Measurements from ENCODE around the gene SLC48A1.

Gene SLC48A1

GRCh38 chr12:47735649-47736048, 37.4 kb upstream of the SLC48A1 start:
- no peaks in the 10 kb centered on the region for H3K27me3 ChIP-seq (ENCODE audit: control insufficient read depth in 2 of 2, insufficient read depth in 2 of 2, low read length in 2 of 2)
- no peak overlapping the region for H3K9ac ChIP-seq (ENCODE audit: low read depth in 1 of 2, low read length in 2 of 2)
- H3K4me1 ChIP-seq (ENCODE audit: control insufficient read depth in 2 of 2, insufficient read depth in 2 of 2, low read length in 2 of 2): peaks cover 22 to 24% of the 10 kb centered on the region in 2 donors
- no peaks in the 10 kb centered on the region for H3K9me3 ChIP-seq (ENCODE audit: control insufficient read depth in 2 of 2, low read length in 2 of 2)
- H3K27ac ChIP-seq (ENCODE audit: low read depth in 2 of 2, low read length in 2 of 2): peak overlapping the region; percentile 61 to 72
- no peaks in the 10 kb centered on the region for H3K36me3 ChIP-seq (ENCODE audit: control insufficient read depth in 2 of 2, insufficient read depth in 2 of 2, low read length in 2 of 2)
- H3K4me3 ChIP-seq (ENCODE audit: low read length in 2 of 2): no peak overlapping the region

GRCh38 chr12:47736216-47736615, 36.8 kb upstream of the SLC48A1 start:
- Histone ChIP-seq H3K9ac (ENCODE audit: low read depth in 1 of 2, low read length in 2 of 2) (peak overlapping the region in 1 of 2 donors; percentile 23), H3K27me3 (ENCODE audit: control insufficient read depth in 2 of 2, insufficient read depth in 2 of 2, low read length in 2 of 2) (no peaks in the 10 kb centered on the region), H3K27ac (ENCODE audit: low read depth in 2 of 2, low read length in 2 of 2) (peak overlapping the region; percentile 61 to 72), H3K4me1 (ENCODE audit: control insufficient read depth in 2 of 2, insufficient read depth in 2 of 2, low read length in 2 of 2) (peaks cover 28 to 29% of the 10 kb centered on the region in 2 donors), H3K9me3 (ENCODE audit: control insufficient read depth in 2 of 2, low read length in 2 of 2) (no peaks in the 10 kb centered on the region), H3K36me3 (ENCODE audit: control insufficient read depth in 2 of 2, insufficient read depth in 2 of 2, low read length in 2 of 2) (no peaks in the 10 kb centered on the region), H3K4me3 (ENCODE audit: low read length in 2 of 2) (no peak overlapping the region)

- Histone ChIP-seq H3K27ac (ENCODE audit: low read depth in 2 of 2, low read length in 2 of 2) (peak overlapping the region; percentile 61 to 72), H3K9me3 (ENCODE audit: control insufficient read depth in 2 of 2, low read length in 2 of 2) (no peaks in the 10 kb centered on the region), H3K36me3 (ENCODE audit: control insufficient read depth in 2 of 2, insufficient read depth in 2 of 2, low read length in 2 of 2) (no peaks in the 10 kb centered on the region), H3K4me1 (ENCODE audit: control insufficient read depth in 2 of 2, insufficient read depth in 2 of 2, low read length in 2 of 2) (peaks cover 31 to 34% of the 10 kb centered on the region in 2 donors), H3K4me3 (ENCODE audit: low read length in 2 of 2) (peak overlapping the region in 1 of 2 donors; percentile 20), H3K27me3 (ENCODE audit: control insufficient read depth in 2 of 2, insufficient read depth in 2 of 2, low read length in 2 of 2) (no peaks in the 10 kb centered on the region), H3K9ac (ENCODE audit: low read depth in 1 of 2, low read length in 2 of 2) (peak overlapping the region in 1 of 2 donors; percentile 23)
Observed at GRCh38 chr12:47736877-47737676, 36.0 kb upstream of the SLC48A1 start.

- Histone ChIP-seq H3K4me3 (ENCODE audit: low read length in 2 of 2) (no peak overlapping the region), H3K36me3 (ENCODE audit: control insufficient read depth in 2 of 2, insufficient read depth in 2 of 2, low read length in 2 of 2) (no peaks in the 10 kb centered on the region), H3K27me3 (ENCODE audit: control insufficient read depth in 2 of 2, insufficient read depth in 2 of 2, low read length in 2 of 2) (no peaks in the 10 kb centered on the region), H3K4me1 (ENCODE audit: control insufficient read depth in 2 of 2, insufficient read depth in 2 of 2, low read length in 2 of 2) (peaks cover 31 to 34% of the 10 kb centered on the region in 2 donors), H3K27ac (ENCODE audit: low read depth in 2 of 2, low read length in 2 of 2) (peak overlapping the region; percentile 61 to 72), H3K9me3 (ENCODE audit: control insufficient read depth in 2 of 2, low read length in 2 of 2) (no peaks in the 10 kb centered on the region), H3K9ac (ENCODE audit: low read depth in 1 of 2, low read length in 2 of 2) (no peak overlapping the region)
Observed at GRCh38 chr12:47737936-47738594, 35.0 kb upstream of the SLC48A1 start.

- no peak overlapping the region for H3K9ac ChIP-seq (ENCODE audit: low read depth in 1 of 2, low read length in 2 of 2)
- H3K27me3 ChIP-seq (ENCODE audit: control insufficient read depth in 2 of 2, insufficient read depth in 2 of 2, low read length in 2 of 2): no peaks in the 10 kb centered on the region
- H3K4me3 ChIP-seq (ENCODE audit: low read length in 2 of 2): no peak overlapping the region
- no peak overlapping the region for H3K27ac ChIP-seq (ENCODE audit: low read depth in 2 of 2, low read length in 2 of 2)
- no peaks in the 10 kb centered on the region for H3K36me3 ChIP-seq (ENCODE audit: control insufficient read depth in 2 of 2, insufficient read depth in 2 of 2, low read length in 2 of 2)
- H3K4me1 ChIP-seq (ENCODE audit: control insufficient read depth in 2 of 2, insufficient read depth in 2 of 2, low read length in 2 of 2): peaks cover 34 to 36% of the 10 kb centered on the region in 2 donors
- no peaks in the 10 kb centered on the region for H3K9me3 ChIP-seq (ENCODE audit: control insufficient read depth in 2 of 2, low read length in 2 of 2)
Observed at GRCh38 chr12:47739297-47739696, 33.7 kb upstream of the SLC48A1 start.

- Histone ChIP-seq H3K27ac (ENCODE audit: low read depth in 2 of 2, low read length in 2 of 2) (peak overlapping the region in 1 of 2 donors; percentile 65), H3K9ac (ENCODE audit: low read depth in 1 of 2, low read length in 2 of 2) (no peak overlapping the region), H3K36me3 (ENCODE audit: control insufficient read depth in 2 of 2, insufficient read depth in 2 of 2, low read length in 2 of 2) (no peaks in the 10 kb centered on the region), H3K9me3 (ENCODE audit: control insufficient read depth in 2 of 2, low read length in 2 of 2) (no peaks in the 10 kb centered on the region), H3K27me3 (ENCODE audit: control insufficient read depth in 2 of 2, insufficient read depth in 2 of 2, low read length in 2 of 2) (no peaks in the 10 kb centered on the region), H3K4me1 (ENCODE audit: control insufficient read depth in 2 of 2, insufficient read depth in 2 of 2, low read length in 2 of 2) (peaks cover 32 to 33% of the 10 kb centered on the region in 2 donors), H3K4me3 (ENCODE audit: low read length in 2 of 2) (no peak overlapping the region)
Observed at GRCh38 chr12:47739979-47740378, 33.1 kb upstream of the SLC48A1 start.

GRCh38 chr12:47740606-47741339, 32.3 kb upstream of the SLC48A1 start:
- H3K27ac ChIP-seq (ENCODE audit: low read depth in 2 of 2, low read length in 2 of 2): peak overlapping the region; percentile 10 to 70
- H3K27me3 ChIP-seq (ENCODE audit: control insufficient read depth in 2 of 2, insufficient read depth in 2 of 2, low read length in 2 of 2): no peaks in the 10 kb centered on the region
- H3K9ac ChIP-seq (ENCODE audit: low read depth in 1 of 2, low read length in 2 of 2): no peak overlapping the region
- no peak overlapping the region for H3K4me3 ChIP-seq (ENCODE audit: low read length in 2 of 2)
- H3K36me3 ChIP-seq (ENCODE audit: control insufficient read depth in 2 of 2, insufficient read depth in 2 of 2, low read length in 2 of 2): no peaks in the 10 kb centered on the region
- H3K4me1 ChIP-seq (ENCODE audit: control insufficient read depth in 2 of 2, insufficient read depth in 2 of 2, low read length in 2 of 2): peaks cover 29 to 31% of the 10 kb centered on the region in 2 donors
- H3K9me3 ChIP-seq (ENCODE audit: control insufficient read depth in 2 of 2, low read length in 2 of 2): no peaks in the 10 kb centered on the region

- H3K4me3 ChIP-seq (ENCODE audit: low read length in 2 of 2): no peak overlapping the region
- H3K4me1 ChIP-seq (ENCODE audit: control insufficient read depth in 2 of 2, insufficient read depth in 2 of 2, low read length in 2 of 2): peaks cover 23 to 26% of the 10 kb centered on the region in 2 donors
- H3K27me3 ChIP-seq (ENCODE audit: control insufficient read depth in 2 of 2, insufficient read depth in 2 of 2, low read length in 2 of 2): no peaks in the 10 kb centered on the region
- no peak overlapping the region for H3K9ac ChIP-seq (ENCODE audit: low read depth in 1 of 2, low read length in 2 of 2)
- no peaks in the 10 kb centered on the region for H3K36me3 ChIP-seq (ENCODE audit: control insufficient read depth in 2 of 2, insufficient read depth in 2 of 2, low read length in 2 of 2)
- H3K27ac ChIP-seq (ENCODE audit: low read depth in 2 of 2, low read length in 2 of 2): peak overlapping the region; percentile 10 to 70
- H3K9me3 ChIP-seq (ENCODE audit: control insufficient read depth in 2 of 2, low read length in 2 of 2): no peaks in the 10 kb centered on the region
Observed at GRCh38 chr12:47741340-47741703, 31.7 kb upstream of the SLC48A1 start.

GRCh38 chr12:47742253-47742825, 30.7 kb upstream of the SLC48A1 start:
- Histone ChIP-seq H3K36me3 (ENCODE audit: control insufficient read depth in 2 of 2, insufficient read depth in 2 of 2, low read length in 2 of 2) (no peaks in the 10 kb centered on the region), H3K9ac (ENCODE audit: low read depth in 1 of 2, low read length in 2 of 2) (no peak overlapping the region), H3K9me3 (ENCODE audit: control insufficient read depth in 2 of 2, low read length in 2 of 2) (no peaks in the 10 kb centered on the region), H3K27me3 (ENCODE audit: control insufficient read depth in 2 of 2, insufficient read depth in 2 of 2, low read length in 2 of 2) (no peaks in the 10 kb centered on the region), H3K4me1 (ENCODE audit: control insufficient read depth in 2 of 2, insufficient read depth in 2 of 2, low read length in 2 of 2) (peaks cover 18 to 20% of the 10 kb centered on the region in 2 donors), H3K27ac (ENCODE audit: low read depth in 2 of 2, low read length in 2 of 2) (no peak overlapping the region), H3K4me3 (ENCODE audit: low read length in 2 of 2) (no peak overlapping the region)
